Right forelimb (tissue), 1 donor: ENCODE data around the gene SPTBN1.
"Not testable (repeated sequence)": the region's sequence is repeated elsewhere in the genome, so short reads cannot be mapped to it uniquely, and the experiment has no call there.

Source experiments
- DNase-seq: peaks from one replicate; pipeline ENCODE4 v3.0.0-alpha.2; 2018

SPTBN1 gene

DNA sequence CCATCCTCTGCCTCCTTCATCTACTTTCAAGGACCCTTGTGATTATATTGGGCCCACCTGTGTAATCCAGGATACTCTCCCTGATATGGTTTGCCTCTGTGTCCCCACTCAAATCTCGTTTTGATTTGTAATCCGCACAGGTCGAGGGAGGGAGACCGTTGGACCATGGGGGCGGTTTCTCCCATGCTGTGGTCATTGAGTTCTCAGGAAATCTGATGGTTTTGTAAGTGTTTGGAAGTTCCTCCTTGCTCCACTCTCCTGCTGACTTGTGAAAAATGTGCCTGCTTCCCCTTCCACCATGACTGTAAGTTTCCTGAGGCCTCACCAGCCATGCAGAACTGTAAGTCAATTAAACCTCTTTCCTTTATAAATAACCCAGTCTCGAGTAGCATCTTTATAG, 225.3 kb downstream of the SPTBN1 start:
- no peak for DNase-seq

DNA sequence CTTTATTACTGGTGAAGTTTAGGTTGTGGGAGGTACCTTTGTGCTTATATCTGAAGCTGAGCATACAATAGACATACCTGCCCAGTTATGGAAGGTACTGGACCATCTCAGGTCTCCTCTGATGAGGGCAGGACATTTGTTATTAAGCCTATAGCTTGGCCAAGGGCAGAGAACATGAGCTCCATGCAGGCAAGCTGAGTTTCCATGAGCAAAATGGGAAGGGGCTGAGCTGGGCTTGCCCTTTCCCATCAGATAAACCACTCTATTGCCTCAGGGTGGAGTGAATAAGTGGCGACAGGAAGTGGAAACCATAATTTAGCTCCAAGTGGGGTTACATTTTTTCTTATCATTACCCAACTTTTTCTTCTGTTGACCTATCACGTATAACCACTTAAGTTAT, 227.5 kb downstream of the SPTBN1 start:
- no peak for DNase-seq

DNA sequence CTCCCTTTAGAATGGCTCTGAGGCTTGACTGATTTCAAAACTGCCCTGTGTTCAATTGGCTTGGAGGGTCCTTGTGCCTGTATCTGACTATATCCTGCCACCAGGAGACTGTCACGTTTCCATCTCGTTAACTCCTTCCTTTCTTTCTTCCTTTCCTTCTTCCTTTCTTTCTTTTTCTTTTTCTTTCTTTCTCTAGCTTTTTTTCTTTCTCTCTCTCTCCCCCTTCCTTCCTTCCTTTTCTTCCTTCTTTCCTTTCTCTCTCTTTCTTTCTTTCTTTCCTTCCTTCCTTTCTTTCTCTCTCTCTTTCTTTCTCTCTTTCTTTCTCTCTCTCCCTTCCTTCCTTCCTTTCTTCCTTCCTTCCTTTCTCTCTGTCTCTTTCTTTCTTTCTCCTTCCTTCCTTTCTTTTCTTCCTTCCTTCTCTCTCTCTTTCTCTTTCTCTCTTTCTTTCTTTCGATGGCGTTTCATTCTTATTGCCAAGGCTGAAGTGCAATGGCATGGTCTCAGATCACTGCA, 229.2 kb downstream of the SPTBN1 start:
- no peak for DNase-seq

GRCh38 chr2:54687595-54688152, 231.5 kb downstream of the SPTBN1 start:
- no peak for DNase-seq

GRCh38 chr2:54691445-54692135, 235.5 kb downstream of the SPTBN1 start:
- no peak for DNase-seq

DNA sequence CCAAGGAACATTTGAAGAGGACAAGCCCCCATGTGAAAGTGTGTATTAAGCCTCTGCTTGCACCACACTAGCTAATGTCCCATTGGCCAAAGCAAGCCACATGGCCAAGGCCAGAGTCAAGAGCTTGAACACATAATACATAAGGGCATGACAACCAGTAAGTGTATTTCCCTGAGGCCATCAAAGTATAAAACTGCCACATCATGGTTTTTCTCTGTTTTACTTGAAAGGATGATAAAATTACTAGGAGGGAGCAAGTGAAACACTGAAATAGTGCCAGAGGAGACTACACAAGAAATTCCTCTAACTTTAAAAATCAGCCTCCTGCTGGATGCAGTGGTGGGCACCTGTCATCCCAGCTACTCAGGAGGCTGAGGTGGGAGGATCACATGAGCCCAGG, 236.4 kb downstream of the SPTBN1 start:
- DNase-seq, result no peak

GRCh38 chr2:54695378-54695777, 239.3 kb downstream of the SPTBN1 start:
- no peak for DNase-seq

GRCh38 chr2:54697934-54698333, 241.8 kb downstream of the SPTBN1 start:
- no peak for DNase-seq

DNA sequence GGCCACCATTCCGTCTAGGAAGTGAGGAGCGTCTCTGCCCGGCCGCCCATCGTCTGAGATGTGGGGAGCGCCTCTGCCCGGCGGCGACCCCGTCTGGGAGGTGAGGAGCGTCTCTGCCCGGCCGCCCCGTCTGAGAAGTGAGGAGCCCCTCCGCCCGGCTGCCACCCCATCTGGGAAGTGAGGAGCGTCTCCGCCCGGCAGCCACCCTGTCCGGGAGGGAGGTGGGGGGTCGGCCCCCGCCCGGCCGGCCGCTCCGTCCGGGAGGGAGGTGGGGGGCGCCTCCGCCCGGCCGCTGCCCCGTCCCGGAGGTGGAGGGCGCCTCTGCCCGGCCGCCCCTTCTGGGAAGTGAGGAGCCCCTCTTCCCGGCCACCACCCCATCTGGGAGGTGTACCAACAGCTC, 242.8 kb downstream of the SPTBN1 start:
- not testable (repeated sequence) for DNase-seq

GRCh38 chr2:54699665-54700064, 243.5 kb downstream of the SPTBN1 start:
- no peak for DNase-seq

DNA sequence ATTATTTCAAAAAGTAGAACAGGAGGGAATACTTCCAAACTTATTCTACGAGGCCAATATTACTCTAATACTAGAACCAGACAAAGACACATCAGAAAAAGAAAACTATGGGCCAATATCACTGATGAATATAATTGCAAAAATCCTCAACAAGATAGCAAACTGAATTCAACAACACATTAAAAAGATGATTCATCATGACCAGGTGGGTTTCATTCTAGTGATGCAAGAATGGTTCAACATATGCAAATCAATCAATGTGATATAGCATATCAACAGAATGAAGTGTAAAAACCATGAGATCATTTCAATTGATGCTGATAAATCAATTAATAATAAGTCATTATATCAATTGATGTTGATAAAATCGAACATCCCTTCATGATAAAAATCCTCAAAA, 244.9 kb downstream of the SPTBN1 start:
- no peak for DNase-seq

DNA sequence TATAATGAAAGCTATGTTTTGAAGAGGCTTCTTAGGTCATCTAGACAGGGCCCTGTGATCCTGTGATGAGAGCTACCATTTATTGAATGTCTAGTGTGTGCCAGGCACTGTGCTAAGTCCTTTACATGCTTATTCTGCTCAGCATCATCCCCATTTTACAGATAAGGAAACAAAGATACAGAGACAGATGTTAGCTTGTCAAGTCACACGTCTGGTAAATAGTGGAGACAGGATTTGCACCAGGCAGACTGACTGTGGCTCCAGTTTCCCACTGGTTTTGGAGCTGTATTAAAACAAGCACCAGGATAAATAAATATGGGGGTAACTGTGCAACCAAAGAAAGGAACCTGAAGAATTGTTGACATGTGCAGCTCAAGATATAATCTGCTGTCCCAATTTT, 248.1 kb downstream of the SPTBN1 start:
- no peak for DNase-seq

- no peak for DNase-seq
Observed at GRCh38 chr2:54704688-54705605, 248.8 kb downstream of the SPTBN1 start.

- no peak for DNase-seq
Observed at GRCh38 chr2:54706622-54707021, 250.5 kb downstream of the SPTBN1 start.

DNA sequence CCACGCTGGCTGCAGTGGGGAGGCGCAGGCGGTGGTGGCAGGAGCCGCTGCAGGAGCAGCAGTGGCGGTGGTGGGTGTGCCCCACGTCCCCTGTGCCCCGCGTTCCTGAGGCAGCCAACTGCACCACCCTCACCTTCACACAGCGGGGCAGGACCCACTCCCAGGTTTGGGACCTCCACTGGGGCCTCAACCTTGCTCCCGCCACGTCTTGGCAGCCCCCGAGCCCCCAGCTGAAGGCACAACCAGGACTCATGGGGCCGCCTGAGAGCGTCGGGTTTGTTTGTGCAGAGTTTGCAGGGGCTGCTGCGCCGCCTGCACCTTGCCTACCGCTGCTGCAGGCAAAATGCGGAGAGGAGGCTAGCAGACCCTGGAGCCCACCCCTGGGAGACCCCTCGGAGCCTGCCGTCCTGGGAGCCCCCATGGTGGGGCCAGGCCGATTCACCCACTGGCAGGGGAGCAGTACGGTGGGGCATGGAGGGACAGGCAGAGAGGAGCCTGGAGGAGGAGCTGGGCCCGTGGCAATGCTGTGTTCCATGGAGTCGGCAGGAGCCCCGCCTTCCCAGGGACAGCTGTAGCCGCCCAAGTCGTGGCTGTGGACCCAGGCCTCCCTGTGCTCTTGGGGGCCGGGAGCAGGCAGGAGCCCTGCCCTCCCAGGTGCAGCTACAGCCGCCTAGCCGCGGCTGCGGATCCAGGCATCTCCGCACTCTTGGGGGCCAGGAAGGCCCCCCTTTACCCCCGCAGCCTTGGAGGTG, 252.6 kb downstream of the SPTBN1 start:
- DNase-seq, result peak; percentile 73

GRCh38 chr2:54709336-54709809, 253.2 kb downstream of the SPTBN1 start:
- DNase-seq, result no peak

GRCh38 chr2:54710216-54710615, 254.1 kb downstream of the SPTBN1 start:
- no peak for DNase-seq

DNA sequence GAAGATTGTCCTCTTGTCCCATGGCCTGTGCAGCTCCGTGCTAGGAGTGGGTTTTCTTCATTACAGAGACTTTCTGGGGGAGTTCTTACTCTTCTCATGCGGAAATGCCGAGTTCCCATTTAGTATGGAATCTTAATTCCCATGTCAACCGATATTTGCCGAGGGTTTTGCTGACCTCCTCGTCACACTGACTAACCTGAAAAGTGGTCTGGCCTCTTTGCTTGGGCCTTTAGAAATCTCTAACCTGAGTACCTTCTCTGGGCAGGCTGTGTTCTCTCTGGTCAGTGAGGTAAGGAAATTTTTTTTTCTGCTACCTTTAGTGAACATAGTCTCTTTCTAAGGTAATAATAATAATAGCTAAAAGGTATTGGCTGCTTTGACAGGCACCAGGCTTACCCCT, 256.4 kb downstream of the SPTBN1 start:
- DNase-seq, result no peak

- DNase-seq, result no peak
Observed at GRCh38 chr2:54714996-54715395, 258.9 kb downstream of the SPTBN1 start.

- no peak for DNase-seq
Observed at GRCh38 chr2:54716375-54716774, 260.2 kb downstream of the SPTBN1 start.

DNA sequence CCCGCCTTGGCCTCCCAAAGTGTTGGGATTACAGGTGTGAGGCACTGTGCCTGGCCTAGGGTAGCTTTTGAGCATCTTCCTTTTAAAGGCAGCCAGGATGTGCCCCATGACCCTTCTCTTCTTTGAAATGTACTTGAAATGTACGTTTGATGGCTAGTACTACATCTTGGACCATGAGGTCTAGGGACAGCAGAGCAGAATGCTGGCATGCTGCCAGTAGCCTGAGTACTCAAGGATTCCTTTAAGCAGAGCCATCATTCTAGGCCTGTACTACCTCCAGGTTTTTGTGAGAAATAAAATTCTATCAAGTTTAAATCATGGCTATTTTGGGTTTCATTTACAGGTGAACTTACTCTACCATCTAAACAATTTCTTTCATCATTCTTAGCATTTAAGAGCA, 264.4 kb downstream of the SPTBN1 start:
- no peak for DNase-seq
